ES-I3 (cell line): ENCODE data around the gene RAB11FIP4.
"Not testable (repeated sequence)": the region's sequence is repeated elsewhere in the genome, so short reads cannot be mapped to it uniquely, and the experiment has no call there.

Source experiments
- H3K36me3 ChIP-seq: 2 replicates; pipeline ENCODE4 v1.6.1; 2013; ENCODE audit warnings: mild to moderate bottlenecking, low read length, control low read depth, moderate library complexity; ENCODE audit not compliant: insufficient read depth
- H3K4me1 ChIP-seq: 2 replicates; pipeline ENCODE4 v1.6.1; 2013; ENCODE audit warnings: mild to moderate bottlenecking, control low read depth, low read length; ENCODE audit not compliant: insufficient read depth
- H3K9ac ChIP-seq: 2 replicates; pipeline ENCODE4 v1.6.1; 2013; ENCODE audit warnings: low read depth, mild to moderate bottlenecking, low read length, moderate library complexity
- H3K9me3 ChIP-seq: 2 replicates; pipeline ENCODE4 v1.6.1; 2013; ENCODE audit warnings: mild to moderate bottlenecking, low read length, moderate library complexity; ENCODE audit not compliant: control insufficient read depth, insufficient read depth

RAB11FIP4 gene

GRCh38 chr17:31391496-31391949, at the start of gene RAB11FIP4:
Gene RAB11FIP4 (plus strand): TSS chr17:31391675. CDS start chr17:31391853, 178 bp downstream.
- Histone ChIP-seq H3K4me1 (no peaks in the 10 kb centered on the region), H3K9ac (peak within 1 kb of the TSS; percentile 62), H3K36me3 (no peaks in the 10 kb centered on the region), H3K9me3 (no peaks in the 10 kb centered on the region)

GRCh38 chr17:31345191-31345747, 46.2 kb upstream of the RAB11FIP4 start:
- H3K36me3 ChIP-seq, H3K4me1 ChIP-seq: not testable (repeated sequence)

GRCh38 chr17:31349454-31349853, 42.0 kb upstream of the RAB11FIP4 start:
- Histone ChIP-seq H3K9me3 (no peaks in the 10 kb centered on the region), H3K4me1 (no peaks in the 10 kb centered on the region), H3K36me3 (no peaks in the 10 kb centered on the region), H3K9ac (no peak overlapping the region)

More at GRCh38 chr17:31345191-31345747, 46.2 kb upstream of the RAB11FIP4 start:
- H3K9ac ChIP-seq, H3K9me3 ChIP-seq: not testable (repeated sequence)

- H3K36me3 ChIP-seq, result no peaks in the 10 kb centered on the region; the same call in 1 of the 2 replicates
- H3K9me3 ChIP-seq, result no peaks in the 10 kb centered on the region
- no peaks in the 10 kb centered on the region for H3K4me1 ChIP-seq
- H3K9ac ChIP-seq, result no peak overlapping the region
Measured at GRCh38 chr17:31355935-31356334, 35.5 kb upstream of the RAB11FIP4 start.

GRCh38 chr17:31357091-31357490, 34.4 kb upstream of the RAB11FIP4 start:
- no peaks in the 10 kb centered on the region for H3K9me3 ChIP-seq
- H3K9ac ChIP-seq, result no peak overlapping the region
- H3K4me1 ChIP-seq, result no peaks in the 10 kb centered on the region
- no peaks in the 10 kb centered on the region; the same call in 1 of the 2 replicates for H3K36me3 ChIP-seq

- Histone ChIP-seq H3K9ac (no peak overlapping the region), H3K36me3 (no peaks in the 10 kb centered on the region; the same call in 1 of the 2 replicates), H3K4me1 (no peaks in the 10 kb centered on the region), H3K9me3 (no peaks in the 10 kb centered on the region)
Measured at GRCh38 chr17:31357839-31358394, 33.6 kb upstream of the RAB11FIP4 start.

- H3K4me1 ChIP-seq, result no peaks in the 10 kb centered on the region; the same call in 1 of the 2 replicates
- H3K36me3 ChIP-seq, result no peaks in the 10 kb centered on the region; the same call in 1 of the 2 replicates
- no peak overlapping the region for H3K9ac ChIP-seq
- no peaks in the 10 kb centered on the region for H3K9me3 ChIP-seq
Measured at GRCh38 chr17:31364012-31364411, 27.5 kb upstream of the RAB11FIP4 start.

GRCh38 chr17:31366088-31366487, 25.4 kb upstream of the RAB11FIP4 start:
- H3K36me3 ChIP-seq, result no peaks in the 10 kb centered on the region
- H3K9me3 ChIP-seq, result no peaks in the 10 kb centered on the region
- H3K4me1 ChIP-seq, result no peaks in the 10 kb centered on the region; the same call in 1 of the 2 replicates
- H3K9ac ChIP-seq, result no peak overlapping the region

GRCh38 chr17:31369266-31369665, 22.2 kb upstream of the RAB11FIP4 start:
- Histone ChIP-seq H3K4me1 (no peaks in the 10 kb centered on the region; the same call in 1 of the 2 replicates), H3K9ac (no peak overlapping the region), H3K36me3 (no peaks in the 10 kb centered on the region), H3K9me3 (no peaks in the 10 kb centered on the region)

- no peak overlapping the region for H3K9ac ChIP-seq
- H3K4me1 ChIP-seq, result peaks cover 1% of the 10 kb centered on the region; the same call in 1 of the 2 replicates
- H3K36me3 ChIP-seq, result no peaks in the 10 kb centered on the region
- H3K9me3 ChIP-seq, result no peaks in the 10 kb centered on the region
Measured at GRCh38 chr17:31371511-31372097, 19.9 kb upstream of the RAB11FIP4 start.

- H3K36me3 ChIP-seq, result no peaks in the 10 kb centered on the region
- no peaks in the 10 kb centered on the region for H3K9me3 ChIP-seq
Measured at GRCh38 chr17:31373150-31374093, 18.1 kb upstream of the RAB11FIP4 start.

GRCh38 chr17:31374094-31374447, 17.4 kb upstream of the RAB11FIP4 start:
- Histone ChIP-seq H3K9me3 (no peaks in the 10 kb centered on the region), H3K36me3 (no peaks in the 10 kb centered on the region), H3K9ac (no peak overlapping the region), H3K4me1 (peaks cover 9% of the 10 kb centered on the region)

More at GRCh38 chr17:31373150-31374093, 18.1 kb upstream of the RAB11FIP4 start:
- Histone ChIP-seq H3K9ac (no peak overlapping the region), H3K4me1 (peaks cover 7% of the 10 kb centered on the region)

GRCh38 chr17:31374503-31374902, 17.0 kb upstream of the RAB11FIP4 start:
- Histone ChIP-seq H3K36me3 (no peaks in the 10 kb centered on the region), H3K4me1 (peaks cover 9% of the 10 kb centered on the region), H3K9ac (no peak overlapping the region), H3K9me3 (no peaks in the 10 kb centered on the region)

GRCh38 chr17:31378638-31379037, 12.8 kb upstream of the RAB11FIP4 start:
- H3K4me1 ChIP-seq, result peaks cover 9% of the 10 kb centered on the region
- H3K9me3 ChIP-seq, result no peaks in the 10 kb centered on the region
- no peaks in the 10 kb centered on the region for H3K36me3 ChIP-seq
- H3K9ac ChIP-seq, result no peak overlapping the region
